ENCODE data around the gene TRIP12.
"Not testable (repeated sequence)": the region's sequence is repeated elsewhere in the genome, so short reads cannot be mapped to it uniquely, and the experiment has no call there.

Gene TRIP12

DNA sequence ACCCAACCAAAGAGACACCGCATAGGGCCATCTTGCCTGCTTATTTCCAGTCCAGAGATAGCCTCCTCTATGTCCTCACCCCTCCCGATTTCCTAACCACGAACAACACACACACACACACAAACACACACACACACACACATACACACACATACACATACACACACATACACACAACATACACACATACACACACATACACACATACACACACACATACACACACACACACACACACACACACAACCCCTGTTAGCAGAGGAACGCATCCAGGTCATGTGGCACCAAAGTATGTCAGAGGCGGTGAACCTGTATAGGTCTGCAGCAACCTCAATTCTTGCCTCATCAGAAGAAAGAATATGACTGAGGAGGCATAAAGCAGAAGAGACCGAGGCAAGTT lies 188.9 kb downstream of the TRIP12 start:
- Histone ChIP-seq H3K27me3 (no peaks in the 10 kb centered on the region), H3K9me3 (peaks cover 16% of the 10 kb centered on the region), H3K36me3 (no peaks in the 10 kb centered on the region), H3K4me3 (no peak overlapping the region), H3K27ac (no peak overlapping the region), H3K4me1 (no peaks in the 10 kb centered on the region), H3K4me2 (no peak overlapping the region), H3K9ac (no peak overlapping the region), H4K20me1 (no peaks in the 10 kb centered on the region)
- no peak for TF ChIP-seq Cebpa-rat (IDR thresholded peaks at IDR 0.05)

DNA sequence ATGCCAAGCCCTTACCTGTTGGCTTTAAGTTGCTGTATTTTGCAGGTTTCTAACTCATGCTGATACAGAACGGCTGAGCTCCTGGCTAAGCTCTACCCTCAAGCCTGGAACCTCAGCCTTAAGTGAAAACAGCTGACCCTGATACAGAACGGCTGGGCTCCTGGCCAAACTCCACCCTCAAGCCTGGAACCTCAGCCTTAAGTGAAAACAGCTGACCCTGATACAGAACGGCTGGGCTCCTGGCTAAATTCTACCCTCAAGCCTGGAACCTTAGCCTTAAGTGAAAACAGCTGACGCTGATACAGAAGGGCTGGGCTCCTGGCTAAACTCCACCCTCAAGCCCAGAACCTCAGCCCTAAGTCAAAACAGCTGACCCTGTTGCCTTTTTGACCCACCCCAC lies 189.9 kb downstream of the TRIP12 start:
- H3K27ac ChIP-seq = no peak overlapping the region
- H3K4me2 ChIP-seq = no peak overlapping the region
- no peaks in the 10 kb centered on the region for H3K4me1 ChIP-seq
- H3K9ac ChIP-seq = no peak overlapping the region
- peaks cover 9% of the 10 kb centered on the region for H3K9me3 ChIP-seq
- no peaks in the 10 kb centered on the region for H4K20me1 ChIP-seq
- no peaks in the 10 kb centered on the region for H3K36me3 ChIP-seq
- no peak for TF ChIP-seq Cebpa-rat (IDR thresholded peaks at IDR 0.05)
- no peak overlapping the region for H3K4me3 ChIP-seq
- H3K27me3 ChIP-seq = no peaks in the 10 kb centered on the region

DNA sequence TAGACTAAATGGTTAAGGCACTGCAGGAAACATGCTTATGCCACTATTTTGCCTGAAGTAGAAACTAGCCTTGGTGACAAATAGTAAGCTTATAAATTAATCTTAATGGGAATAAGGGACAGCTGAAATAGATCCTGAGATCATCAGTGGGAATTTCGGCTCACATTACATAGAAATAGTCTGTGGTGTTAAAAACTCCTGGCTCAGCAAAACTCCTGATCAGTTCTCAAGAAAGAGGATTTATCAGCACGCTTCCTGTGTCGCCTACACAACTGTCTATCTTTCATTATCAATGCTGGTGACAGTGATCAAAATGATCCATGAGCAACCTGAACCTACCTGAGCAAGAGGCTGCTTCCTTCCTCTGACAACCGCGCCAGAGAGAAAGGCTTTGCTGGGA lies 190.4 kb downstream of the TRIP12 start:
- H3K9me3 ChIP-seq = 0 out of 2 replicates have a peak, but pooled peaks cover 5% of the 10 kb centered on the region

DNA sequence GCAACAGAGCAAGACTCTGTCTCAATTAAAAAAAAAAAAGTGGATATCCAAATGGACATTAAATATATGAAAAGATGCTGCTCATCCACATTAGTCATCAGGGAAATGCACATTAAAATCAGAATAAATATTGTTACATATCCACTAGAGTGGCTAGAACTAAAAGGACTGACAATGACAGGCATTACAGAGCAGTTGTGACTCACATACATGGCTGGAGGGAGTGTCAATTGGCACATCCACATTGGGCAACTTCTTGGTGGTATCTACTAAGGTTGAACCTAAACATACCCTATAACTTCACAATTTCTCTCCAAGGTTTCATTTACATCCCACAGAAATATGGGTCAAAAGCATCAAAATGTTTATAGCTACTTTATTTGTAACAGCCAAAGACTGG lies 193.4 kb downstream of the TRIP12 start:
- Histone ChIP-seq H3K4me3 (no peak overlapping the region), H3K27ac (no peak overlapping the region), H3K4me1 (no peaks in the 10 kb centered on the region), H4K20me1 (no peaks in the 10 kb centered on the region), H3K9me3 (no peaks in the 10 kb centered on the region), H3K36me3 (no peaks in the 10 kb centered on the region), H3K27me3 (no peaks in the 10 kb centered on the region), H3K9ac (no peak overlapping the region), H3K4me2 (no peak overlapping the region)
- TF ChIP-seq Cebpa-rat (IDR thresholded peaks at IDR 0.05) = no peak

More for the DNA sequence above, 190.4 kb downstream of the TRIP12 start:
- no peak for TF ChIP-seq Cebpa-rat (IDR thresholded peaks at IDR 0.05)
- H3K36me3 ChIP-seq = no peaks in the 10 kb centered on the region
- H3K9ac ChIP-seq = no peak overlapping the region
- H4K20me1 ChIP-seq = no peaks in the 10 kb centered on the region
- H3K4me2 ChIP-seq = no peak overlapping the region
- no peaks in the 10 kb centered on the region for H3K4me1 ChIP-seq
- H3K4me3 ChIP-seq = no peak overlapping the region
- H3K27me3 ChIP-seq = no peaks in the 10 kb centered on the region
- no peak overlapping the region for H3K27ac ChIP-seq

DNA sequence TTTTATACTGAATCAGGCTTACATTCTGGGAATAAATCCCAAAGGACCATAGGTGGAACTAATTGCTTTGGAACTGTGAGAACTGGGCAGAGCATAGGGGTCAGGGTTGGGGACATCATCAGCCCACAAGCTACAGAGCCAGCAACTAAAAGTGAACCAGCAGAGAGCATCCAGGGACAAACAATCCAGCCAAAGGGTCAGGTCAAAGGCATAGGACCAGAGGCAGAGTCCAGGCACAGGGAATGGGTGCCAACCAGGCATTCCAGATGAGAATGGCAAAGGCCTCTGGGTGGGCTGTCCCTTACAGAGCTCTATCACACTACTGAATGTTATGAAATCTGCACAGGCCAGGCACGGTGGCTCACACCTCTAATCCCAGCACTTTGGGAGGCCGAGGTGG lies 195.2 kb downstream of the TRIP12 start:
- no peak for TF ChIP-seq Cebpa-rat (IDR thresholded peaks at IDR 0.05)
- H3K9ac ChIP-seq = no peak overlapping the region
- no peak overlapping the region for H3K27ac ChIP-seq
- no peaks in the 10 kb centered on the region for H3K4me1 ChIP-seq
- H3K4me2 ChIP-seq = no peak overlapping the region
- no peaks in the 10 kb centered on the region for H3K9me3 ChIP-seq
- H3K27me3 ChIP-seq = no peaks in the 10 kb centered on the region
- no peaks in the 10 kb centered on the region for H3K36me3 ChIP-seq
- H3K4me3 ChIP-seq = no peak overlapping the region
- H4K20me1 ChIP-seq = no peaks in the 10 kb centered on the region

DNA sequence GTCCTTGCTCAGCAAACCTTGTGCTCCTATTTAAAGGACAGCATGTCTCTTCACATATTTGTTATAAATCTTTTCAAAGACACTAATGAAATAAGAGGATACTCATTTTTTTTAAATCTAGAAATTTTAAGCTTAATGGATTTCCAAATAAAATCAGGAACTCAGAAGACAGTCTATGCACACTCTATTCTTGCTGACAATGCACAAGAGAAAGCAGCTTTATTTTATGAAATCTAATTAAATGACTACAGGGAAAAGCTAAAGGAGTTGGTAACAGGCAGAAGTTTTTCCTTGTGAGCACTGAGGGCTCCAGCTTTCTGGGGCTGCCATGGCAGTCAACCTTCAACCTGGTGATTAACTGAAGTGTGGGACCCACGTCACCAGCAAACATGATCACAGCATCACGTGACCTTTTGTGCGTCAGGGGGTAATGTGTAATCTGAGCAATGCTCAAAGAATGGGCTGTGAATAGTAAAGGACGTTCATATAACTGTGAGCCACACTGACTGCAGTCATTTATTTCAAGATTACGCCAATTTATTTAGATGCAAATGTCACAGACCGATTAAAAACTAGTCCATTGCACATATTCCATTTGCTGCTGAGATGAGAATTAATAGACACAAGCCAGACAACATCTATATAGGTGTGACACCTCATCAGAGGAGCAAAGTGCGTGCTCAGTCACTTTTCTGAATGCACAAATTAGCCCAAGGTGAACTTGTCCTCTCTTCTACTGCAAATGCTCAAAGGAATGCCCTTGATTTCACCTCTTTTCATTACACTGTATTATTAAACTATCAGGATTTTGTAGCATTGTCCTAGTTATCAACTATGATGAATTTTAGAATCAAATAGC lies 195.9 kb downstream of the TRIP12 start:
- H3K36me3 ChIP-seq = no peaks in the 10 kb centered on the region
- no peak overlapping the region for H3K27ac ChIP-seq
- no peak for TF ChIP-seq Cebpa-rat (IDR thresholded peaks at IDR 0.05)
- no peaks in the 10 kb centered on the region for H3K4me1 ChIP-seq
- H4K20me1 ChIP-seq = no peaks in the 10 kb centered on the region
- no peak overlapping the region for H3K4me2 ChIP-seq
- H3K4me3 ChIP-seq = no peak overlapping the region
- no peak overlapping the region for H3K9ac ChIP-seq
- no peaks in the 10 kb centered on the region for H3K9me3 ChIP-seq
- H3K27me3 ChIP-seq = no peaks in the 10 kb centered on the region

DNA sequence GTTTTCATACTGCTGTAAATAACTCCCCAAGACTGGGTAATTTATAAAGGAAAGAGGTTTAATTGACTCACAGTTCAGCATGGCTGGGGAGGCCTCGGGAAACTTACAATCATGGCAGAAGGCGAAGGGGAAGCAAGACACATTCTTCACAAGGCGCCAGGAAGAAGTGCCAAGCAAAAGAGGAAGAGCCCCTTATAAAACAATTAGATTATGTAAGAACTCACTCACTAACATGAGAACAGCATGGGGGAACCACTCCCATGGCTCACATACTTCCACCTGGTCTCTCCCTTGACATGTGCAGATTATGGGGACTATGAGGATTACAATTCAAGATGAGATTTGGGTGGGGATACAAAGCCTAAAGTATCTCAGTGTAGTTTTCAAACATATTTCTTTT lies 198.6 kb downstream of the TRIP12 start:
- H3K9me3 ChIP-seq, H3K4me1 ChIP-seq, H3K4me2 ChIP-seq, H3K27ac ChIP-seq, H3K4me3 ChIP-seq, H3K9ac ChIP-seq, H4K20me1 ChIP-seq, H3K27me3 ChIP-seq, H3K36me3 ChIP-seq: not testable (repeated sequence)

DNA sequence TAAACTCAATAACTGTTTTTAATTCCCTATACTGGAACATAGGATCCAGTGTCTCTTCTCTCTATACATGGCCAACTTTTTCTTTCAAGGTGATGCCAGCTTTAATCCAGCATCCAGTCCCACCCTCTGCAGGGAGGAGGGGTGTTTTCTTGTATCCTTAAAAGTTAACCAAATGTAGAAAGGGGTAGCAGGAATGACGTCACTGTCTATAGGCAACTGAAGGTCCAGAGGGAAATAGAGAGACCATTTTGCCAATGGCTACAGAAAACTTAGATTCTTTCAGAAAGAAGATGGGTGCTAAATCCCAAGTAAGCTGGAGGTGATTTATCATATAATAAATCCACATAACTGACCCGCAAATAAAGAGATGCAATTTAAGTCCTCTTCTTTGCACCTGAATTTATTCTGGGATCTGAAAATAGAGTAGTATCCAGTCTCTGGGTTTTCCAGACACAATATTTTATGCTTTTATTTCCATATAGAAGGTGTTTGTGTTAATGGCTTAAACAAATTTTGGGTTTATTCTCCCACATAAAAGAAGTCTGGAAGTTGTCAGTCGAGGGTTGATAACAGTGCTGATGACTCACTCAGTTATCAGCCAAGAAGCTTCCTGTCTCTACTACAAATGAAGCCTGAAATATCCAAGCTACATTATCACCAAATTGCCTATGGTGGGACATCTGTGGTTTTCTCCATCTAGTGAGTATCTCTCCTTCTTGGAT lies 201.7 kb downstream of the TRIP12 start:
- H3K27ac ChIP-seq = no peak overlapping the region
- H3K27me3 ChIP-seq = peaks cover 8% of the 10 kb centered on the region
- H3K9ac ChIP-seq = no peak overlapping the region
- H3K4me2 ChIP-seq = no peak overlapping the region
- no peaks in the 10 kb centered on the region for H3K4me1 ChIP-seq
- no peaks in the 10 kb centered on the region for H3K9me3 ChIP-seq
- H3K4me3 ChIP-seq = no peak overlapping the region
- TF ChIP-seq Cebpa-rat (IDR thresholded peaks at IDR 0.05) = no peak
- peaks cover 7% of the 10 kb centered on the region for H4K20me1 ChIP-seq
- H3K36me3 ChIP-seq = no peaks in the 10 kb centered on the region

DNA sequence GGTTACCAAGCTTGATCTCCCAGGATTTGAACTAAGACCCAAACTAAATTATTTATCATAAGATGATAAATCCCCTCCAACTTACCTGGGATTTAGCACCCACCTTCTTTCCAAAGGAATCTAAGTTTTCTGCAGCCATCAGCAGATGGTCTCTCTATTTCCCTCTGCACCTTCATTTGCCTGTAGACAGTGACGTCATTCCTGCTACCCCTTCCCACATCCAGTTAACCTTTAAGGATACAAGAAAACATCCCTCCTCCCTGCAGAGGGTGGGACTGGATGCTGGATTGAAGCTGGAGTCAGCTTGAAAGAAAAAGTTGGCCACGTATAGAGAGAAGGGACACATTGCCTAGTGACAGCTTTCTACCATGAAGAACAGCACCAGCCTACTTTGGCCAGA lies 203.8 kb downstream of the TRIP12 start:
- Histone ChIP-seq H3K9ac (no peak overlapping the region), H4K20me1 (peaks cover 25% of the 10 kb centered on the region), H3K27ac (no peak overlapping the region), H3K27me3 (peaks cover 27% of the 10 kb centered on the region), H3K9me3 (no peaks in the 10 kb centered on the region), H3K4me2 (no peak overlapping the region), H3K36me3 (no peaks in the 10 kb centered on the region), H3K4me1 (peaks cover 9% of the 10 kb centered on the region), H3K4me3 (no peak overlapping the region)
- no peak for TF ChIP-seq Cebpa-rat (IDR thresholded peaks at IDR 0.05)

DNA sequence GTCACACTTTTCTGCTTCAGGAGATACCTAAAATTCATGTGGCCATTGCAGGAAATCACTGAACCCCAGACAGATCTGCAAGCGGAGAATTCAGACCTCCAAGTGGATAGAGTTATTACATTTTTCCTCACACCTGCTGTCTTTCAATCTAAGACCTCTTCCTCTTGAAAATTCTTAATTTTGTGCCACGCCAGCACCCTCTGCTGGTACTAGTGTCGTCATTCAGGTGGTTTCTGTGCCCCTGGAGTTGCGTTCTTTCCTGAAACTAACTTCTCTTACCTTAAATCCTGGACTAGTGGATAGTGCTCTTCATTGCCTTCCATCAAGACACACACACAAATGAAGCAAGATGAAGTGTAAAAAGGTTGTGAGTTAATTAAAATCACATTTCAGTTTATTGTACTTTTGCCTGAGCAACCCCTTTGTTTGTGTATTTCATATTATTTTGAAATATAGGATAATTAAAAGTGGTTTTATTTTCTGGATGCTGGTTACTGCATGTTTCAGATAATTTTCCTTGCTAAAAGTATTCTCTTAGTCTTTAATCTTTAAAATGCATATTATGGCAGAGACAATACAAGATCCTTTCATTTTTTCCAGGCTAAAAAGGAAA lies 205.8 kb downstream of the TRIP12 start:
- H4K20me1 ChIP-seq = peaks cover 25% of the 10 kb centered on the region
- no peaks in the 10 kb centered on the region for H3K36me3 ChIP-seq
- no peak overlapping the region for H3K4me3 ChIP-seq
- H3K4me1 ChIP-seq = peaks cover 9% of the 10 kb centered on the region
- H3K9ac ChIP-seq = no peak overlapping the region
- H3K27me3 ChIP-seq = peaks cover 38% of the 10 kb centered on the region
- no peak for TF ChIP-seq Cebpa-rat (IDR thresholded peaks at IDR 0.05)
- no peak overlapping the region for H3K27ac ChIP-seq
- H3K4me2 ChIP-seq = no peak overlapping the region
- no peaks in the 10 kb centered on the region; the same call in 1 of the 2 replicates for H3K9me3 ChIP-seq
